ENCODE results near the gene MBNL1. TPM values are rescaled to one million over a fixed set of nuclear protein-coding genes. Genes with fewer than 3 reads are reported as not detected.
A peak's percentile ranks its signal among the peaks of the same experiment; 100 is the strongest.

The MBNL1 gene
- total RNA-seq, 5 donors from 2014 or later (not counting 1 experiment from before 2014, with no cell fraction given), result 408 to 705 (median 423) TPM

GRCh38 chr3:152321200-152321954 is 52.6 kb downstream of the MBNL1 start:
- Mint-ChIP-seq H3K36me3 (peaks cover 27% of the 10 kb centered on the region), H3K9me3 (no peaks in the 10 kb centered on the region), H3K4me1 (peaks cover 79 to 95% (median 84%) of the 10 kb centered on the region in 3 donors), H3K27ac (peak overlapping the region; percentile 38 to 79), H3K27me3 (no peaks in the 10 kb centered on the region), H3K4me3 (peak overlapping the region; percentile 35 to 62 (median 42))
- Histone ChIP-seq H3K36me3 (ENCODE audit: control insufficient read depth in 2 of 2, extremely low read depth in 1 of 2, insufficient read depth in 1 of 2, low read length in 1 of 2) (peaks cover 0 to 1% of the 10 kb centered on the region in 2 donors), H3K27me3 (replicated peaks in 1 of 2; ENCODE audit: control insufficient read depth in 2 of 2, extremely low read depth in 1 of 2, insufficient read depth in 2 of 2, low read length in 1 of 2) (no peaks in the 10 kb centered on the region), H3K4me1 (ENCODE audit: control insufficient read depth in 1 of 2, extremely low read depth in 1 of 2, insufficient read depth in 2 of 2, low read length in 2 of 2) (peaks cover 12 to 51% of the 10 kb centered on the region in 2 experiments), H3K4me3 (ENCODE audit: control insufficient read depth in 1 of 2, extremely low read depth in 1 of 2, low read length in 1 of 2) (no peak overlapping the region), H3K9me3 (no peaks in the 10 kb centered on the region), H3K27ac (ENCODE audit: low read length) (peak overlapping the region; percentile 61)
- no CpG with 5 or more reads among the region's 2 CpGs for WGBS (ENCODE audit: insufficient coverage)
- POLR2A ChIA-PET, result interaction anchor here in 1 of 2 donors (0.7 to 0.9 kb wide), 2 partner anchors 11 to 34 kb away, joined by 4 to 5 read pairs; no protein-coding TSS in a partner anchor
- ATAC-seq (replicated peaks in 1 of 4) (no peak), DNase-seq (no peak)
- CTCF ChIA-PET, result interaction anchor here (0.6 to 0.8 kb wide), 3 partner anchors 11 to 96 kb away, joined by 3 to 4 read pairs (median 3); no protein-coding TSS in a partner anchor

DNA sequence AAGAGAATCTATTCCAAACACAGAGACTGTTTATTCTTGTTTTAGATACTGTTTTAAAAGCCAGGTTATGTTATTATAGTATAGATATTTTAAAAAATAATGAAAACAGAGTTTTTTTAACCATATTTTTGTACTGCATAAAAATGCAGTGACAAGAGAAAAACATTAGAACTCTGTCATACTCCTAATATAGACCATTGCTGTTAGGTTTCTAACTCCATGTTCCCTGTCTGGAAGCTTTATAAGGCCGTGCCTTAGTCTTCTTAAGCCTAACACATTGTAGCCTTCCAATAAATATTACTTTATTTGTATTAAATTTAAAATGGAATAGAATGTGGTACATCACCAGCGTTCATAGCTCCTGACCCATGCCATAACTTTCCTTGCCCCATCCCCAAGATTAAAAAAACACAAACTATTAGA is 53.2 kb downstream of the MBNL1 start:
- no peak for DNase-seq
- H3K27ac Mint-ChIP-seq, result peak overlapping the region; percentile 56 to 79
- WGBS (ENCODE audit: insufficient coverage), result no CpG with 5 or more reads among the region's 2 CpGs
- H3K27ac ChIP-seq (ENCODE audit: low read length), result peak overlapping the region; percentile 61
- H3K9me3 Mint-ChIP-seq, result no peaks in the 10 kb centered on the region
- no peak for ATAC-seq (replicated peaks in 1 of 4)
- peaks cover 11 to 48% of the 10 kb centered on the region in 2 experiments for H3K4me1 ChIP-seq (ENCODE audit: control insufficient read depth in 1 of 2, extremely low read depth in 1 of 2, insufficient read depth in 2 of 2, low read length in 2 of 2)
- H3K4me3 ChIP-seq (ENCODE audit: control insufficient read depth in 1 of 2, extremely low read depth in 1 of 2, low read length in 1 of 2), result no peak overlapping the region
- peaks cover 26% of the 10 kb centered on the region for H3K36me3 Mint-ChIP-seq
- ChIA-PET CTCF (interaction anchor here in 1 of 2 donors (0.6 kb wide), 1 partner anchor 10 kb away, joined by 4 read pairs; no protein-coding TSS in a partner anchor), POLR2A (interaction anchor here in 1 of 2 donors (0.9 kb wide), 1 partner anchor 35 kb away, joined by 5 read pairs; no protein-coding TSS in a partner anchor)
- H3K36me3 ChIP-seq (ENCODE audit: control insufficient read depth in 2 of 2, extremely low read depth in 1 of 2, insufficient read depth in 1 of 2, low read length in 1 of 2), result no peaks in the 10 kb centered on the region
- H3K27me3 ChIP-seq (replicated peaks in 1 of 2; ENCODE audit: control insufficient read depth in 2 of 2, extremely low read depth in 1 of 2, insufficient read depth in 2 of 2, low read length in 1 of 2), result no peaks in the 10 kb centered on the region
- H3K4me3 Mint-ChIP-seq, result peak overlapping the region; percentile 35 to 62 (median 42)
- peaks cover 78 to 93% (median 82%) of the 10 kb centered on the region in 3 donors for H3K4me1 Mint-ChIP-seq
- no peaks in the 10 kb centered on the region for H3K27me3 Mint-ChIP-seq
- no peaks in the 10 kb centered on the region for H3K9me3 ChIP-seq

DNA sequence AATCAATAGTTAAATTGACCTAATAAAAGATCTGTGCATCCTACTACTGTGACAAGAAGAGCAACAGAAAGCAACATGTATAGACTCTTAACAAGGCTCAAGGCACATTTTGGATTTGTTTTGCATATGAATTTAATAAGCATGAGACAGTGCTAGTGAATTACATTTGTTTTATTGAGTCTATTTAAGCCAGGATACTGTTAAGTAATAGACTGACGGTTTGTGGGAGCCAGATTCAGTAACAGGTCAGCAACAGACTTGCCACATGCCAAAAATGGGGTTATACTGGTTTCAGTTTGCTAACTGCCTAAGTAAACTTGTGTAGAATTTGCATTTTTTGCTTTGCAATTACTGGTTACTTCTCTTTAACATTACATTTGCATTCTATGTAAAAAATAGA is 54.0 kb downstream of the MBNL1 start:
- ATAC-seq (replicated peaks in 1 of 4) (peak in 2 of 4 experiments; percentile 31 to 54), DNase-seq (peak in 2 of 35 experiments; percentile 23 to 58)
- Histone ChIP-seq H3K36me3 (ENCODE audit: control insufficient read depth in 2 of 2, extremely low read depth in 1 of 2, insufficient read depth in 1 of 2, low read length in 1 of 2) (peaks cover 0 to 4% of the 10 kb centered on the region in 2 donors), H3K27ac (ENCODE audit: low read length) (peak overlapping the region; percentile 61), H3K27me3 (replicated peaks in 1 of 2; ENCODE audit: control insufficient read depth in 2 of 2, extremely low read depth in 1 of 2, insufficient read depth in 2 of 2, low read length in 1 of 2) (no peaks in the 10 kb centered on the region), H3K9me3 (no peaks in the 10 kb centered on the region), H3K4me3 (ENCODE audit: control insufficient read depth in 1 of 2, extremely low read depth in 1 of 2, low read length in 1 of 2) (no peak overlapping the region), H3K4me1 (ENCODE audit: control insufficient read depth in 1 of 2, extremely low read depth in 1 of 2, insufficient read depth in 2 of 2, low read length in 2 of 2) (peaks cover 12 to 46% of the 10 kb centered on the region in 2 experiments)
- Mint-ChIP-seq H3K36me3 (peaks cover 29% of the 10 kb centered on the region), H3K4me3 (peak overlapping the region; percentile 22 to 62 (median 39)), H3K27ac (peak overlapping the region; percentile 49 to 56), H3K9me3 (no peaks in the 10 kb centered on the region), H3K27me3 (no peaks in the 10 kb centered on the region), H3K4me1 (peaks cover 78 to 91% (median 83%) of the 10 kb centered on the region in 3 donors)
- ChIA-PET CTCF (no interaction called here), POLR2A (no interaction called here)
- no CpG with 5 or more reads among the region's 1 CpG for WGBS (ENCODE audit: insufficient coverage)

DNA sequence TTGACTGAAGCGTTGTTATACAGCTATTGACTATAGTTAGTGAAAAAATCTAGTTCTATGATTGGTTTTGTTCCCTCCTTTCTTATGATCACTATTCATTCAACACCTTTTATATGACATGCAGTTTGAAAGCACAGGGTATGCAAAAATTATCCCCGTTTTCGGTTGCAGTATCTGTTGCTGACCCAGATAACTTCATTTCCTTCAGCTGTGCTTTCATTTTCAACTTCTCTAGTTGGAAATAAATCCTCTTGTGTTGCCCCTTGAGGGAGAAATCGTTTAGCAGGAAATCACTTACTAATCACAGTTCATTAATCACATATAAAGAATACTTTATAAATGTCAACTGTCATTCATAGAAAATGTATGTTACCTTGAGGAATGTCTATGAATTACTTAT is 55.1 kb downstream of the MBNL1 start:
- 20% methylated on average over 1 of the region's 4 CpGs for WGBS (ENCODE audit: insufficient coverage)
- Mint-ChIP-seq H3K36me3 (peaks cover 32% of the 10 kb centered on the region), H3K27me3 (no peaks in the 10 kb centered on the region), H3K4me1 (peaks cover 78 to 92% (median 83%) of the 10 kb centered on the region in 3 donors), H3K9me3 (no peaks in the 10 kb centered on the region), H3K4me3 (peak overlapping the region; percentile 55 to 72 (median 66)), H3K27ac (peak overlapping the region; percentile 72 to 74)
- H3K9me3 ChIP-seq, result no peaks in the 10 kb centered on the region
- H3K4me1 ChIP-seq (ENCODE audit: control insufficient read depth in 1 of 2, extremely low read depth in 1 of 2, insufficient read depth in 2 of 2, low read length in 2 of 2), result peaks cover 12 to 44% of the 10 kb centered on the region in 2 experiments
- ATAC-seq (replicated peaks in 1 of 4) (peak; percentile 32 to 58 (median 46)), DNase-seq (peak in 1 of 35 experiments; percentile 58)
- H3K4me3 ChIP-seq (ENCODE audit: control insufficient read depth in 1 of 2, extremely low read depth in 1 of 2, low read length in 1 of 2), result peak overlapping the region in 1 of 2 donors; percentile 21
- ChIA-PET POLR2A (interaction anchor here in 1 of 2 donors (1.0 to 1.7 kb wide), 2 partner anchors 10 to 49 kb away, joined by 3 to 4 read pairs; no protein-coding TSS in a partner anchor), CTCF (interaction anchor here in 1 of 2 donors (1.1 to 1.6 kb wide), 4 partner anchors 10 to 140 kb away, joined by 3 to 4 read pairs (median 4); no protein-coding TSS in a partner anchor)
- peak overlapping the region; percentile 61 for H3K27ac ChIP-seq (ENCODE audit: low read length)
- no peaks in the 10 kb centered on the region for H3K27me3 ChIP-seq (replicated peaks in 1 of 2; ENCODE audit: control insufficient read depth in 2 of 2, extremely low read depth in 1 of 2, insufficient read depth in 2 of 2, low read length in 1 of 2)
- H3K36me3 ChIP-seq (ENCODE audit: control insufficient read depth in 2 of 2, extremely low read depth in 1 of 2, insufficient read depth in 1 of 2, low read length in 1 of 2), result peaks cover under 1 to 4% of the 10 kb centered on the region in 2 donors

GRCh38 chr3:152325136-152325535 is 56.4 kb downstream of the MBNL1 start:
- peaks cover 26% of the 10 kb centered on the region for H3K36me3 Mint-ChIP-seq
- ChIA-PET POLR2A (interaction anchor here in 1 of 2 donors (0.7 kb wide), 1 partner anchor 101 kb away, joined by 3 read pairs; no protein-coding TSS in a partner anchor), CTCF (no interaction called here)
- WGBS (ENCODE audit: insufficient coverage), result no CpG with 5 or more reads among the region's 2 CpGs
- peak overlapping the region in 2 of 3 donors; percentile 4 to 48 for H3K4me3 Mint-ChIP-seq
- no peaks in the 10 kb centered on the region for H3K27me3 ChIP-seq (replicated peaks in 1 of 2; ENCODE audit: control insufficient read depth in 2 of 2, extremely low read depth in 1 of 2, insufficient read depth in 2 of 2, low read length in 1 of 2)
- no peaks in the 10 kb centered on the region for H3K27me3 Mint-ChIP-seq
- H3K27ac Mint-ChIP-seq, result peak overlapping the region; percentile 44 to 53
- DNase-seq (no peak), ATAC-seq (replicated peaks in 1 of 4) (no peak)
- H3K9me3 ChIP-seq, result no peaks in the 10 kb centered on the region
- no peak overlapping the region for H3K4me3 ChIP-seq (ENCODE audit: control insufficient read depth in 1 of 2, extremely low read depth in 1 of 2, low read length in 1 of 2)
- H3K4me1 ChIP-seq (ENCODE audit: control insufficient read depth in 1 of 2, extremely low read depth in 1 of 2, insufficient read depth in 2 of 2, low read length in 2 of 2), result peaks cover 18 to 40% of the 10 kb centered on the region in 2 experiments
- H3K27ac ChIP-seq (ENCODE audit: low read length), result peak overlapping the region; percentile 31
- H3K9me3 Mint-ChIP-seq, result no peaks in the 10 kb centered on the region
- H3K36me3 ChIP-seq (ENCODE audit: control insufficient read depth in 2 of 2, extremely low read depth in 1 of 2, insufficient read depth in 1 of 2, low read length in 1 of 2), result peaks cover 4 to 9% of the 10 kb centered on the region in 2 donors
- peaks cover 74 to 87% (median 80%) of the 10 kb centered on the region in 3 donors for H3K4me1 Mint-ChIP-seq

GRCh38 chr3:152327203-152327602 is 58.5 kb downstream of the MBNL1 start:
- peaks cover 22 to 38% of the 10 kb centered on the region in 2 experiments for H3K4me1 ChIP-seq (ENCODE audit: control insufficient read depth in 1 of 2, extremely low read depth in 1 of 2, insufficient read depth in 2 of 2, low read length in 2 of 2)
- H3K36me3 Mint-ChIP-seq, result peaks cover 27% of the 10 kb centered on the region
- POLR2A ChIA-PET, result interaction anchor here (0.5 to 0.9 kb wide), 3 partner anchors 40 to 57 kb away, joined by 3 to 9 read pairs (median 3); no protein-coding TSS in a partner anchor

More at GRCh38 chr3:152327203-152327602, 58.5 kb downstream of the MBNL1 start:
- Mint-ChIP-seq H3K27ac (peak overlapping the region; percentile 70 to 83), H3K4me1 (peaks cover 78 to 87% (median 82%) of the 10 kb centered on the region in 3 donors), H3K27me3 (no peaks in the 10 kb centered on the region), H3K4me3 (peak overlapping the region in 1 of 3 donors; percentile 66), H3K9me3 (no peaks in the 10 kb centered on the region)
- H3K9me3 ChIP-seq, result no peaks in the 10 kb centered on the region
- H3K4me3 ChIP-seq (ENCODE audit: control insufficient read depth in 1 of 2, extremely low read depth in 1 of 2, low read length in 1 of 2), result no peak overlapping the region
- H3K27me3 ChIP-seq (replicated peaks in 1 of 2; ENCODE audit: control insufficient read depth in 2 of 2, extremely low read depth in 1 of 2, insufficient read depth in 2 of 2, low read length in 1 of 2), result no peaks in the 10 kb centered on the region
- DNase-seq (no peak), ATAC-seq (replicated peaks in 1 of 4) (no peak)
- H3K27ac ChIP-seq (ENCODE audit: low read length), result no peak overlapping the region
- CTCF ChIA-PET, result no interaction called here
- H3K36me3 ChIP-seq (ENCODE audit: control insufficient read depth in 2 of 2, extremely low read depth in 1 of 2, insufficient read depth in 1 of 2, low read length in 1 of 2), result peaks cover 4 to 9% of the 10 kb centered on the region in 2 donors
- no CpG with 5 or more reads among the region's 2 CpGs for WGBS (ENCODE audit: insufficient coverage)
